Panc1 (cell line): Measurements from ENCODE around the gene GLRA3. TPM values are rescaled to one million over a fixed set of nuclear protein-coding genes. Genes with fewer than 3 reads are reported as not detected.
"Not testable (repeated sequence)": the region's sequence is repeated elsewhere in the genome, so short reads cannot be mapped to it uniquely, and the experiment has no call there.

Experiments
- ATAC-seq: fragments of 200-7000 bp; cut with Tn5 transposase; 2 replicates; pipeline ENCODE4 v1.9.1; 2020; ENCODE audit warnings: mild to moderate bottlenecking, moderate library complexity
- BruUV-seq: library from RNA; stranded (reverse); fragments of 400-500 nt; replicated peaks from 2 replicates; lab custom pipeline; 2021; lab: Mats Ljungman, UMichigan
- CTCF ChIA-PET: fragments of 300-600 bp; sonication (Branson Sonifier 250); formaldehyde crosslinking; loops from one replicate; lab custom pipeline; 2022; ENCODE audit warnings: antibody characterized with exemption; lab: Charles Lee
- POLR2A ChIA-PET: fragments of 300-600 bp; sonication (Branson Sonifier 250); formaldehyde crosslinking; loops from one replicate; lab custom pipeline; 2022; ENCODE audit warnings: antibody characterized with exemption; lab: Charles Lee
- DNase-seq: peaks from one replicate; pipeline ENCODE4 v3.0.0-alpha.2; 2010; ENCODE audit warnings: low read depth, low spot score
- H3K27ac ChIP-seq: 2 replicates; pipeline ENCODE4 v1.5.1; 2011; ENCODE audit warnings: mild to moderate bottlenecking, low read length, inconsistent platforms
- H3K27me3 ChIP-seq: fragments of 200-500 bp; sonication (Bioruptor generic); 2 replicates; pipeline ENCODE4 v1.6.0; 2014; ENCODE audit warnings: low read length, inconsistent platforms; ENCODE audit not compliant: control insufficient read depth, insufficient read depth
- H3K36me3 ChIP-seq: fragments of 200-500 bp; sonication (Bioruptor generic); 2 replicates; pipeline ENCODE4 v1.5.1; 2014; ENCODE audit warnings: inconsistent platforms, mild to moderate bottlenecking, low read length, moderate library complexity; ENCODE audit not compliant: control insufficient read depth, insufficient read depth
- H3K4me1 ChIP-seq: 2 replicates; pipeline ENCODE4 v1.5.1; 2011; ENCODE audit warnings: inconsistent platforms, mild to moderate bottlenecking, low read length, moderate library complexity; ENCODE audit not compliant: control insufficient read depth, insufficient read depth
- H3K4me3 ChIP-seq, 2 experiments: 2 replicates each; pipeline ENCODE4 v1.5.1; 2011 to 2012; ENCODE audit warnings: low read depth in 2 of 2, low read length in 2 of 2, mild to moderate bottlenecking in 2 of 2, inconsistent platforms in 1 of 2, moderate library complexity in 1 of 2
- H3K9me3 ChIP-seq: fragments of 200-500 bp; sonication (Bioruptor generic); 2 replicates; pipeline ENCODE4 v1.5.1; 2014; ENCODE audit warnings: low read depth, mild to moderate bottlenecking, inconsistent platforms, low read length, moderate library complexity; ENCODE audit not compliant: control insufficient read depth, insufficient read depth
- CTCF ChIP-seq: fragments of 450-650 bp; IDR thresholded peaks from 2 replicates; pipeline ENCODE4 v1.5.1; 2017; ENCODE audit warnings: mild to moderate bottlenecking
- POLR2AphosphoS5 ChIP-seq: IDR thresholded peaks from 2 replicates; pipeline ENCODE4 v1.6.1; 2012; ENCODE audit warnings: mild to moderate bottlenecking, low read depth, low read length, moderate library complexity
- SIN3A ChIP-seq: IDR thresholded peaks from 2 replicates; pipeline ENCODE4 v1.6.1; 2012; ENCODE audit warnings: low read depth, mild to moderate bottlenecking, low read length, moderate library complexity, borderline replicate concordance; ENCODE audit not compliant: insufficient read depth
- TCF7L2 ChIP-seq: IDR thresholded peaks from 2 replicates; pipeline ENCODE4 v1.6.1; 2011; ENCODE audit warnings: mild to moderate bottlenecking, low read depth, low read length, inconsistent platforms
- in situ Hi-C: cut with HindIII; loops from 2 replicates; pipeline ENCODE4 v1.10.0; 2016; ENCODE audit warnings: low sequenced_read_pairs, low pct_unique_long_range_greater_than_20kb
- intact Hi-C: fragments of 100-400 bp; cut with micrococcal nuclease; formaldehyde crosslinking; loops from one replicate; pipeline ENCODE4 v1.10.0; 2022; ENCODE audit not compliant: unreplicated experiment
- total RNA-seq: library from RNA; stranded (reverse); gene quantifications from one replicate; pipeline ENCODE4 v1.2.1, GENCODE V29; 2021; ENCODE audit not compliant: unreplicated experiment
- TF ChIP-seq, protein P1 (sequence below), 2 experiments: IDR thresholded peaks; 2 replicates each; pipeline ENCODE4 v1.6.1; 2011 to 2012; ENCODE audit warnings: low read depth in 2 of 2, control low read depth in 1 of 2, low read length in 1 of 2, mild to moderate bottlenecking in 1 of 2, moderate library complexity in 1 of 2; ENCODE audit not compliant: insufficient read depth in 1 of 2

The GLRA3 gene
- total RNA-seq, 1 experiment from 2014 or later: not detected

DNA sequence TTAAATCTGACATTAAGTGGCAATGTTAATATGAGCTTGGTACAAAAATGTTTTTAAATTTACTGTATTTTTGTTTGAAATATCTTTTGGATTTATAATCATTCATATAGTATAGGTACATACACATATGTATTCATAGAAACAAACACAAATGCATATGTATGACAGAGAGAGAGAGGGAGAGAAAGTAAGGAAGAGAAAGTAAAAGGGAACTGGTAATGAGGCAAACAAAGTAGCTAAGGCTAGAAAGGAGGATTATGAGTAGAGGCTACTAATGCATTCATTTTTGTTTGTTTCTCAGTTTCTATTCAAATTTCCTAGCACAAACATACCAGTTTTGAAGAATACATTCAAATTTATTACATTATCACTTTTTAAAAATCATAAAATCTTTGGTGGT, 132.4 kb downstream of the GLRA3 start:
- intact Hi-C loops (no loop called here), in situ Hi-C loops (no loop called here)
- BruUV-seq: no TSS peak
- no peaks in the 10 kb centered on the region for H3K27me3 ChIP-seq
- no peak overlapping the region for H3K27ac ChIP-seq
- no peak overlapping the region for H3K4me3 ChIP-seq
- H3K36me3 ChIP-seq: no peaks in the 10 kb centered on the region
- no peak for TF ChIP-seq SIN3A
- no peak for TF ChIP-seq CTCF
- no peak for TF ChIP-seq TCF7L2
- TF ChIP-seq, protein P1, sequence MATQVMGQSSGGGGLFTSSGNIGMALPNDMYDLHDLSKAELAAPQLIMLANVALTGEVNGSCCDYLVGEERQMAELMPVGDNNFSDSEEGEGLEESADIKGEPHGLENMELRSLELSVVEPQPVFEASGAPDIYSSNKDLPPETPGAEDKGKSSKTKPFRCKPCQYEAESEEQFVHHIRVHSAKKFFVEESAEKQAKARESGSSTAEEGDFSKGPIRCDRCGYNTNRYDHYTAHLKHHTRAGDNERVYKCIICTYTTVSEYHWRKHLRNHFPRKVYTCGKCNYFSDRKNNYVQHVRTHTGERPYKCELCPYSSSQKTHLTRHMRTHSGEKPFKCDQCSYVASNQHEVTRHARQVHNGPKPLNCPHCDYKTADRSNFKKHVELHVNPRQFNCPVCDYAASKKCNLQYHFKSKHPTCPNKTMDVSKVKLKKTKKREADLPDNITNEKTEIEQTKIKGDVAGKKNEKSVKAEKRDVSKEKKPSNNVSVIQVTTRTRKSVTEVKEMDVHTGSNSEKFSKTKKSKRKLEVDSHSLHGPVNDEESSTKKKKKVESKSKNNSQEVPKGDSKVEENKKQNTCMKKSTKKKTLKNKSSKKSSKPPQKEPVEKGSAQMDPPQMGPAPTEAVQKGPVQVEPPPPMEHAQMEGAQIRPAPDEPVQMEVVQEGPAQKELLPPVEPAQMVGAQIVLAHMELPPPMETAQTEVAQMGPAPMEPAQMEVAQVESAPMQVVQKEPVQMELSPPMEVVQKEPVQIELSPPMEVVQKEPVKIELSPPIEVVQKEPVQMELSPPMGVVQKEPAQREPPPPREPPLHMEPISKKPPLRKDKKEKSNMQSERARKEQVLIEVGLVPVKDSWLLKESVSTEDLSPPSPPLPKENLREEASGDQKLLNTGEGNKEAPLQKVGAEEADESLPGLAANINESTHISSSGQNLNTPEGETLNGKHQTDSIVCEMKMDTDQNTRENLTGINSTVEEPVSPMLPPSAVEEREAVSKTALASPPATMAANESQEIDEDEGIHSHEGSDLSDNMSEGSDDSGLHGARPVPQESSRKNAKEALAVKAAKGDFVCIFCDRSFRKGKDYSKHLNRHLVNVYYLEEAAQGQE (IDR thresholded peaks at IDR 0.05; ENCODE audit: insufficient read depth in 1 of 2, low read depth in 2 of 2, low read length in 1 of 2): no peak
- no peak for TF ChIP-seq POLR2AphosphoS5
- DNase-seq (no peak), ATAC-seq (no peak)
- H3K9me3 ChIP-seq: no peaks in the 10 kb centered on the region
- ChIA-PET CTCF (no interaction called here), POLR2A (no interaction called here)
- H3K4me1 ChIP-seq: no peaks in the 10 kb centered on the region

- DNase-seq, CTCF ChIA-PET, H3K4me3 ChIP-seq, ATAC-seq, POLR2A ChIA-PET, in situ Hi-C loops, H3K9me3 ChIP-seq, BruUV-seq, H3K4me1 ChIP-seq, H3K36me3 ChIP-seq, intact Hi-C loops, H3K27ac ChIP-seq, H3K27me3 ChIP-seq: not testable (repeated sequence)
Measured at GRCh38 chr4:174691876-174692275, 137.2 kb downstream of the GLRA3 start.

- ATAC-seq (no peak), DNase-seq (no peak)
- ChIA-PET CTCF (no interaction called here), POLR2A (no interaction called here)
- no peaks in the 10 kb centered on the region for H3K36me3 ChIP-seq
- no peaks in the 10 kb centered on the region for H3K9me3 ChIP-seq
- in situ Hi-C loops: no loop called here
- no peaks in the 10 kb centered on the region for H3K4me1 ChIP-seq
- H3K4me3 ChIP-seq: no peak overlapping the region
- intact Hi-C loops: no loop called here
- TF ChIP-seq TCF7L2 (no peak), SIN3A (no peak), POLR2AphosphoS5 (no peak), CTCF (no peak)
- TF ChIP-seq, protein P1 (IDR thresholded peaks at IDR 0.05; ENCODE audit: insufficient read depth in 1 of 2, low read depth in 2 of 2, low read length in 1 of 2): no peak
- no peaks in the 10 kb centered on the region for H3K27me3 ChIP-seq
- BruUV-seq: no TSS peak
- H3K27ac ChIP-seq: no peak overlapping the region
Measured at GRCh38 chr4:174690665-174691064, 138.4 kb downstream of the GLRA3 start.
